Vagina (tissue), 2 donors: ENCODE results near the gene P4HTM. TPM values are rescaled to one million over a fixed set of nuclear protein-coding genes. Genes with fewer than 3 reads are reported as not detected.
A peak's percentile ranks its signal among the peaks of the same experiment; 100 is the strongest.

Source experiments
- microRNA counts, 2 donors: library from miRNA; unstranded; fragments of <30 nt; microRNA quantifications; one replicate each; lab custom pipeline; 2016 to 2017
- microRNA-seq: library from miRNA; unstranded; fragments of <30 nt; microRNA quantifications from one replicate; pipeline ENCODE4, GENCODE V29; 2017; ENCODE audit warnings: borderline number of aligned reads, borderline replicate concordance
- small RNA-seq: library from RNA; depleted of rRNA; stranded (forward); fragments of <200 nt; gene quantifications from one replicate; pipeline ENCODE3, GENCODE V24; 2016
- total RNA-seq: library from RNA; depleted of rRNA; stranded (reverse); fragments of >200 nt; gene quantifications from one replicate; pipeline ENCODE4 v1.2.3, GENCODE V29; 2016

The P4HTM gene
- total RNA-seq, 1 donor from 2014 or later: 43.5 TPM

MicroRNA genes within 50 kb of the gene (microRNA counts, 767-probe panel; counts per million panel counts)
- microRNA hsa-miR-191-5p (lab: Ali Mortazavi, UCI): 6,796 to 7,222 counts per million in 2 donors
- 238 to 261 counts per million in 2 donors for microRNA hsa-miR-425-5p (lab: Ali Mortazavi, UCI)

Small RNAs within 50 kb of the gene (microRNA-seq; reads per million reads assigned to microRNA genes)
- gene MIR191 (13,439 reads per million, percentile 95 among the genes with 10 or more reads in this experiment), gene MIR425 (1,060 reads per million, percentile 79 among the genes with 10 or more reads in this experiment)

Small RNAs within 50 kb of the gene (small RNA-seq; reads per million reads assigned to genes)
- gene MIR191 (3,039 reads per million, percentile 99 among the genes with 10 or more reads in this experiment), gene MIR425 (11.2 reads per million, percentile 93 among the genes with 10 or more reads in this experiment)

Other genes with a start within 250 kb of the P4HTM start
- 23.8 TPM for gene PRKAR2A, start 142.4 kb upstream of the P4HTM start, total RNA-seq
- 24.1 TPM for gene SLC25A20, start 91.4 kb upstream of the P4HTM start, total RNA-seq
- gene ARIH2, start 71.4 kb upstream of the P4HTM start, total RNA-seq: 59.4 TPM
- 109 TPM for gene WDR6, start 17.1 kb downstream of the P4HTM start, total RNA-seq
- gene DALRD3, start 28.3 kb downstream of the P4HTM start, total RNA-seq: 35.4 TPM
- gene NDUFAF3, start 31.9 kb downstream of the P4HTM start, total RNA-seq: 91.3 TPM
- 185 TPM for gene IMPDH2, start 39.2 kb downstream of the P4HTM start, total RNA-seq
- gene QRICH1, start 103.8 kb downstream of the P4HTM start, total RNA-seq: 124 TPM
- 223 TPM for gene QARS1, start 114.5 kb downstream of the P4HTM start, total RNA-seq
- 59.9 TPM for gene USP19, start 130.6 kb downstream of the P4HTM start, total RNA-seq
- 526 TPM for gene LAMB2, start 142.8 kb downstream of the P4HTM start, total RNA-seq
- gene CCDC71, start 176.1 kb downstream of the P4HTM start, total RNA-seq: 30.4 TPM
- gene KLHDC8B, start 181.4 kb downstream of the P4HTM start, total RNA-seq: 43.7 TPM